Activated CD4-positive, CD25-positive, alpha-beta regulatory T cell treated with anti-CD3 and anti-CD28 coated beads, Interleukin-2, amount 50 U/mL, for 24 hours (primary cell): Measurements from ENCODE around the gene CHD3.
"Not testable (repeated sequence)": the region's sequence is repeated elsewhere in the genome, so short reads cannot be mapped to it uniquely, and the experiment has no call there.

Source experiments
- ATAC-seq, 2 donors: fragments of 150-1000 bp; cut with Tn5 transposase; one replicate each; pipeline ENCODE4 v1.10.0; 2021; ENCODE audit warnings: mild to moderate bottlenecking in 1 of 2, moderate library complexity in 1 of 2

The CHD3 gene

DNA sequence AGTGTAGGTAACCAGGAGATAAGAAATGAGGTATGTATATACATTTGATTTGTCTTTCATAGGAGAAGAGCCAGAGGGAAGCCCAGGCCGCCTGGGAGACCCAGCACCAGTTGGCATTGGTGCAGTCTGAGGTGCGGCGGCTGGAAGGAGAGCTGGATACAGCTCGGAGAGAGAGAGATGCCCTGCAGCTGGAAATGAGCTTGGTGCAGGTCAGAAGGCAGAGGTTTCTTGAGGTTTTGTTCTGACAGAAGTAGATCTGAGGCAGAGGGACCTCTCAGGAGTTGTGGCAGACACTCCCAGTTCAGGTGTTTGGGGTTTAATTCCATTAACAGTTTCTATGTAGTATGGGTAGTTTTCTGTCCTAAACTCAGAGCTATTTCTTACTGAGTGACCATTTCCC, 51.4 kb downstream of the CHD3 start:
- ATAC-seq, result no peak

DNA sequence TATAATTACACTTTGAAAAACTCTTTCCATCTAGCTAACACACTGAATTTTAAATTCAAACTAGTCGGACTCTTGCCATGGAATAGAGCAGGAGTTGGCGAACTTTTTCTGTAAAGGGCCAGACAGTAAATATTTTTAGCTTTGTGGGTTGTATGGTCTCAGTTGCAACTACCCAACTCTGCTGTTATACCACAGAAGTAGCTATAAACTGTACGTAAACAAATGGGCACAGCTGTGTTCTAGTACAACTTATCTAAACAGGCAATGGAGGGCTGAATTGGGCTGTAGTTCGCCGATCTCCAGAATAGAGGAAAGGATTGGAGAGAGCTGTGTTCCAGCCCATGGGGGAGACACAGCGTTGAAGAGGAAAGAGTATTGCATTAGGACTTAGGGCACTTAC, 52.2 kb downstream of the CHD3 start:
- no peak for ATAC-seq

DNA sequence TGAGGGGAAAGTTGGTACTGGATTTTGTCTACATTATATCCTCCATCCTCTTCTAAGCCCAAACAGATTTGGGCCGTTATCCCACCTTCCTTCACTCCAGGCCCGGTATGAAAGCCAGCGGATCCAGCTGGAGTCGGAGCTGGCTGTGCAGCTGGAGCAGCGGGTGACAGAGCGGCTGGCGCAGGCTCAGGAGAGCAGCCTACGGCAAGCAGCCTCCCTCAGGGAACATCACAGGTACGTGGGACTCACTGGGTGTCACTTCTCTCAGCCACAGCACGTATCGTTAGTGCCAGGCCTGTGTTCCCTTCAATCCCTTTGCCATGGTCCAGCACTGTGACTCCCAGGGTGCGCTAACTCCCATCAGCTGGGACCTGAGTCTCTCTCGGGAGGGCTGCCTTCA, 54.7 kb downstream of the CHD3 start:
- no peak for ATAC-seq

DNA sequence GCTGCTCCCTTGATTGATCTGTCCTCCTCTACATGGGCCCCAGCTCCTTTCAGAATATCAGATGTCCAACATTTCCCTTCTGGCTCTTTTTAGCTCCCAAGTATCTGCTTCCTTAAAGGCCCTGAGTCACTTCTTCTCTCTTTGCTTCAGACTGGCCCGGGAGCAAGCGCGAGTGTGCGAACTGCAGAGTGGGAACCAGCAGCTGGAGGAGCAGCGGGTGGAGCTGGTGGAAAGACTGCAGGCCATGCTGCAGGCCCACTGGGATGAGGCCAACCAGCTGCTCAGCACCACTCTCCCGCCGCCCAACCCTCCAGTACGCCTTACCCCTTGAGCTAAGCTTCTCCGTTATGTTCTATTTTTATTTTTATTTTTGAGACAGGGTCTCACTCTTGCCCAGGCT, 55.7 kb downstream of the CHD3 start:
- ATAC-seq, result no peak

DNA sequence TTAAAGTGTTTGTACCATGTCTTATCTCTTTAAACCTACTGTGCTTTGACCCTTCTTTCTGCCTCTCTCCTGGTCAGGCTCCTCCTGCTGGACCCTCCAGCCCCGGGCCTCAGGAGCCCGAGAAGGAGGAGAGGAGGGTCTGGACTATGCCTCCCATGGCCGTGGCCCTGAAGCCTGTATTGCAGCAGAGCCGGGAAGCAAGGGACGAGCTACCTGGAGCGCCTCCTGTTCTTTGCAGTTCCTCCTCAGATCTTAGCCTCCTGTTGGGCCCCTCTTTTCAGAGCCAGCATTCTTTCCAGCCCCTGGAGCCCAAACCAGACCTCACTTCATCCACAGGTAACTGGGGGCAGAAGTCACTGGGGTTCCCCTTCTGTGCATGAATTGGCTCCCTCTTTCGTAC, 57.1 kb downstream of the CHD3 start:
- ATAC-seq, result no peak

DNA sequence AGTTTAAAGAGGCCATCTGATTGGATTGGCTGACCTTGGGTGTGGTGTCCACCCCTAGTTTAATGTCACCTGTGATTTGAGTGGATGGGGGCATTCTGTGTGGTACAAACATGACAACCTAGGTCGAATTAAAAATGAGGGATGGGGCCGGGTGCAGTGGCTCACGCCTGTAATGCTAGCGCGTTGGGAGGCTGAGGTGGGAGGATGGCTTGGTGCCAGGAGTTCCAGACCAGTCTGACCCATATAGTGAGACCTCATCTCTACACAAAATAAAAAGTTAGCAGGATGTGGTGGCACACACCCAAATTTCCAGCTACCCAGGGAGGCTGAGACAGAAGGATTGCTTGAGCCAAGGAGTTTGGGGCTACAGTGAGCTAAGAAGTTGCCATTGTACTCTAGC, 57.9 kb downstream of the CHD3 start:
- no peak for ATAC-seq

DNA sequence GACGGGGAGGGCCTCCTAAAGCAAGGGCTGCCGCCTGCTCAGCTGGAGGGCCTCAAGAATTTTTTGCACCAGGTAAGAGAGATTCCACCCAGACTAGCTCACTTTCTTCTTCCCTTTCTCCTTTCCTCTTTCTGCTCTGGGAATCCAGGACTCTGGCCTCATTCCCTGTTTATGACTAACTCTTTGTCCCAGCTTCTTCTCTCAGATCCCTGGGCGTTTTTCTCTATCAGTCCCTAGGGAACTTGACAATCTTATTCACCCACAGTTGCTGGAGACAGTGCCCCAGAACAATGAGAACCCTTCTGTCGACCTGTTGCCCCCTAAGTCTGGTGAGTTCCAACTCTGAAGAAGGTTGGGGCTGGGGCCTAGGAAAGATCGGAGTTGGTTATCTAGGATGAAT, 59.1 kb downstream of the CHD3 start:
- no peak for ATAC-seq

DNA sequence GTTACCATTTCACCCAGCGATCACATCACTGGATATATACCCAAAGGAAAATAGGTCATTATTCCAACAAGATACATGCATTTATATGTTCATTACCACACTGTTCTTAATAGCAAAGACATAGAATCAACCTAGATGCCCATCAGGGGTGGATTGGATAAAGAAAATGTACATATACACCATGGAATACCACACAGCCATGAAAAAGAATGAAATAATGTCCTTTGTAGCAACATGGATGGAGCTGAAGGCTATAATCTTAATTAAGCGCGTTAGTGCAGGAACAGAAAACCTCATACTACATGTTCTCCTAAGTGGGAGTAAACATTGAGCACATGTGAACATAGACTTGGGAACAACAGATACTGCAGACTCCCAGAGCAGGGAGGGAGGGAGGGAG, 62.0 kb downstream of the CHD3 start:
- ATAC-seq, result no peak

DNA sequence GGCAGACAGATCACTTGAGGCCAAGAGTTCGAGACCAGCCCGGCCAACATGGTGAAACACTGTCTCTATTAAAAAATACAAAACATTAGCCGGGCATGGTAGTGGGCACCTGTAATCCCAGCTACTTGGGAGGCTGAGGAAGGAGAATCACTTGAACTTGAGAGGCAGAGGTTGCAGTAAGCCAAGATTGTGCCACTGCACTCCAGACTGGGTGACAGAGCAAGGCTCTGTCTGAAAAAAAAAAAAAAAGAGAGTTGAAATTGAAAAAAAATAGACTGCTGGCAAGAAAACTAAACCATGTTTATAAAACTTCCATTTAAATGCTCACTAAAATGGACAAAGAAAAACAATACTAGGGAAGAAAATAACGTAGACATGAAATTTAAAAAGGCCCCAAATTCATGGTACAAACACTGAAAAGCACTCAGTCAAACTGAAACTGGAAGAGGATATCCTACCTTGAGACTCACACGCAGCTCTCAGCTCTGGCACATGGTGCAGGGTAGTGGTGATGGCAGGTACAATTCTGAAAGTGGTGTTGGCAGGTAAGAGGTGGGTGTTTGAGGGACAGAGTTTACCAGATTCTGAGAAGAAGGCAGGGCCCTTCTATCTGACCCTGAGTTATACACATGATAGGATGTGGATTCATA, 62.7 kb downstream of the CHD3 start:
- ATAC-seq, result peak; percentile 99

DNA sequence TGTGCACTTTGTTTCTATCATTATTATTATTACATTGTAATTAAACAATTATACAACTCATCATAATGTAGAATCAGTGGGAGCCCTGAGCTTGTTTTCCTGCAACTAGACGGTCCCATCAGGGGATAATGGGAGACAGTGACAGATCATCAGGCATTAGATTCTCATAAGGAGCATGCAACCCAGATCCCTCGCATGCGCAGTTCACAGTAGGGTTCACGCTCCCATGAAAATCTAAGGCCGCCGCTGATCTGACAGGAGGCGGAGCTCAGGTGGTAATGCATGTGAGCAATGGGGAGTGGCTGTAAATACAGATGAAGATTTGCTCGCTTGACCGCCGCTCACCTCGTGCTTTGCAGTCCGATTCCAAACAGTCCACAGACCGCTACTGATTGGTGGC, 64.7 kb downstream of the CHD3 start:
- ATAC-seq, result not testable (repeated sequence)

DNA sequence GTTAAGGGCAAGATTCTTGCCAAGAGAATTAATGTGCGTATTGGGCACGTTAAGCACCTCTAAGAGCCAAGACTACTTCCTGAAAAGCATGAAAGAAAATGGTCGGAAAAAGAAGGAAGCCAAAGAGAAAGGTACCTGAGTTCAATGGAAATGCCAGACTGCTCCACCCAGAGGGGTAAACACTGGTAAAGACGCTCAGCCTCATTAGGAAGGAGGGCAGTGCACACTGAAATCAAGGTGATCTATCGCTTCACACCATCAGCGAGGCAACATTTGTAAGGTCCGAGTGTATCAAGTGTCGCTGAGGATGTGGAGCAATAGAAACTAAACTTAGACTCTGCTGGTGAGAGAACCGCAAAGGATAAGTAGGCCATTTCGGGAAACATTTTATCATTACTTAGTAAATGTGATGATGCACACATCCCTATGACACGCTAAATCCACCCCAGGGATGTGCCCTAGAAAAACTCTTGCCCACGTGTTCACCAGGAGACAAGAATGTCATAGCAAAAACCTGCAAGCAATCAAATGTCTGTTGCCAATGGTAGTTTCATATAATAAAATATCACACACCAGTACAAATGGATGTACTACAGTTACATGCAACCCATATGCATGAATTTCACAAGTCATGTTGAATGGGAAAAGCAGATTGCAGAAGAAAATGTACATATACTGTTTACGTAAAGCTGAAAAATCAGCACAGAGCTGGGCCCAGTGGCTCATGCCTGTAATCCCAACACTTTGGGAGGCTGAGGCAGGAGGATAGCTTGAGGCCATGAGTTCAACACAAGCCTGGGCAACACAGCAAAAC, 67.0 kb downstream of the CHD3 start:
- no peak for ATAC-seq

DNA sequence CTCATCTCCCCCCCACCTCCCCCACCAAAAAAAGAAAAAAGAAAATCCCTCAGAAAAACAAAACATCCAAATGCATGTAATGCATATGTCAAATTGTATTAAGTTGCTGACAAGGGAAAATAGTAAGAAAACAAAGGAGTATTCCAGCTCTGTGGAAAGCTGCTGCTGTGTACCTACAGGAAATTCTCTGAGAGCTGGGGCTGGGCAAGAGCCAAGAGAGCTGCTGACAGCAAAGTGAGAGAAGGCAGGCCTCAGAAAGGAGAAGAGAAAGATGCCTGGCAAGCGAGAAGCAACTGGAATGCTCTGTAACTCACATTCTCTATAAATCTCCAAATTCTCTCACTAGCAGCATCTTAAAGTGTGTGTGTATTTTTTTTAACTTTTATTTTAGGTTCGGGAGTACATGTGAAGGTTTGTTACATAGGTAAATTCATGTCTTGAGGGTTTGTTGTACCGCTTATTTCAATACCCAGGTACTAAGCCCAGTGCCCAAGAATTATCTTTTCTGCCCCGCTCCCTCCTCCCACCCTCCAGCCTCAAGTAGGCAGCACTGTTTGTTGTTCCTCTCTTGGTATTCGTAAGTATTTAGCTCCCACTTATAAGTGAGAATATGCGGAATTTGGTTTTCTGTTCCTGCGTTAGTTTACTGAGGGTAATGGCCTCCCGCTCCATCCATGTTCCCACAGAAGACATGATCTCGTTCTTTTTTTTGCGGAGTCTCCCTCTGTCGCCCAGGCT, 67.8 kb downstream of the CHD3 start:
- ATAC-seq, result no peak

DNA sequence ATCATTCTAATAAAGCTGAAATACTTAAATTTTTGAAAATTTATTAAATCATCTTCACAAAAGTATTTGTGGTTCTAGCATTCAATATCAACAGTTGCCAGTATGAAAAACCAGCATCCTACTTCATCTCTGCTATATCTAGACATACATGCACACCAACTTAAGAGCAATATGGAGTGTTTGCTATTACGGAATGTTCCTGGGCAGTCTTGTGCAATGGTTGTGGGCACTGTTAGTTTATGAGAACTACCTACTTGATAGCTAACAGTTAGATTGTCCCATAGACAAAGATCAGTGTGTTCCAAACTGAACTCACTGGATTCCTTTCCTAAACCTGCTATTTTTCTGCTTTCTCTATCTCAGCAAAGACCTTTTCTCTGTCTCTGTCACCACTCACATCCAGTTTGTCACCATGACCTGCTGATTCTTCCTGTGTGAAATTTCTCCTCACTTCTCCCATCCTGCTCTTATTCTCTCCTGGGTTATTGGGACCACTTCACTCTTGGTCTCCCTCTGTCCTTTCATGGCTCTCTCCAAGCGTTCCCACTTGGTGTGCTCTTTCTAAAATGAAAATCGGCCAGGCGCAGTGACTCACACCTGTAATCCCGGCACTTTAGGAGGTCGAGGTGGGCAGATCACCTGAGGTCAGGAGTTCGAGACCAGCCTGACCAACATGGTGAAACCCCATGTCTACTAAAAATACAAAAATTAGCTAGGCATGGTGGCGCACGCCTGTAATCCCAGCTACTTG, 71.1 kb downstream of the CHD3 start:
- ATAC-seq, result no peak

DNA sequence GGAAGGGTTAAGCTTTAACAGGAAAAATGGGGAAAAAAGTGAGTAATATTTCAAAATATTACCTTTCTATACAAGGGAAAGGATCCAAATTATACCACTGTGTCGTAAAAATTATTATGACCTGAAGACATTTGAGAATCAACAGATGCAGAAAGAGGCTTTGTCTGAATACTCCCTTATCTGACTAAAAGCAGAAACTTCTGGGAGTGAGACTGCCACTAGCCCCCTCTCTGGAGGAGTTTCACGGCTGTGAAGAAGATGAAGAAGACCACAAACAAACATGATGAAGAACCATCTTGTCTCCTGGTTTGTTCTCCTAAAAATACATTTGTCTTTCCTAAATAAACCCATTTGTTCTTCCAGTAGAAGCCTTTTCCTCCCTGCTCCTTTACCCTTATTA, 72.8 kb downstream of the CHD3 start:
- no peak for ATAC-seq
